H9 (cell line): ENCODE data around the gene APRT. TPM values are rescaled to one million over a fixed set of nuclear protein-coding genes. Genes with fewer than 3 reads are reported as not detected.

ENCODE experiments used
- DNase-seq: peaks from one replicate; pipeline ENCODE4 v3.0.0-alpha.2; 2017
- H2AFZ ChIP-seq: one replicate; pipeline ENCODE4 v1.6.1; 2013; ENCODE audit warnings: mild to moderate bottlenecking, low read length, control low read depth, moderate library complexity
- H2AK5ac ChIP-seq: 2 replicates; pipeline ENCODE4 v1.6.1; 2013; ENCODE audit warnings: low read length, control low read depth, mixed read lengths; ENCODE audit not compliant: insufficient read length
- H2BK120ac ChIP-seq: one replicate; pipeline ENCODE4 v1.6.1; 2013; ENCODE audit warnings: low read depth, mild to moderate bottlenecking, low read length, control low read depth, inconsistent platforms; ENCODE audit not compliant: poor library complexity, severe bottlenecking
- H2BK12ac ChIP-seq: 2 replicates; pipeline ENCODE4 v1.6.1; 2013; ENCODE audit warnings: low read length, control low read depth, mixed read lengths, low read depth; ENCODE audit not compliant: insufficient read length
- H2BK15ac ChIP-seq: 2 replicates; pipeline ENCODE4 v1.6.1; 2013; ENCODE audit warnings: low read depth, low read length, control low read depth
- H2BK20ac ChIP-seq: one replicate; pipeline ENCODE4 v1.6.1; 2013; ENCODE audit warnings: low read depth, mild to moderate bottlenecking, low read length, control low read depth, inconsistent platforms; ENCODE audit not compliant: poor library complexity, severe bottlenecking
- H2BK5ac ChIP-seq: 2 replicates; pipeline ENCODE4 v1.6.1; 2013; ENCODE audit warnings: low read length, control low read depth, mixed read lengths; ENCODE audit not compliant: insufficient read length
- H3K14ac ChIP-seq: 2 replicates; pipeline ENCODE4 v1.6.1; 2013; ENCODE audit warnings: low read length, control low read depth; ENCODE audit not compliant: insufficient read depth
- H3K18ac ChIP-seq: 2 replicates; pipeline ENCODE4 v1.6.1; 2013; ENCODE audit warnings: low read depth, mild to moderate bottlenecking, mixed read lengths, low read length, control low read depth; ENCODE audit not compliant: insufficient read length
- H3K23ac ChIP-seq: 2 replicates; pipeline ENCODE4 v1.6.1; 2013; ENCODE audit warnings: low read length, control low read depth, mixed read lengths, low read depth; ENCODE audit not compliant: insufficient read length
- H3K23me2 ChIP-seq: 2 replicates; pipeline ENCODE4 v1.6.1; 2013; ENCODE audit warnings: low read depth, mild to moderate bottlenecking, mixed read lengths, low read length, control low read depth; ENCODE audit not compliant: insufficient read length, poor library complexity, severe bottlenecking
- H3K27ac ChIP-seq: 2 replicates; pipeline ENCODE4 v1.5.1; 2013; ENCODE audit warnings: low read length, control low read depth, mixed read lengths, low read depth; ENCODE audit not compliant: insufficient read length
- H3K27me3 ChIP-seq: 2 replicates; pipeline ENCODE4 v1.6.1; 2013; ENCODE audit warnings: low read length, control low read depth, inconsistent platforms; ENCODE audit not compliant: insufficient read depth
- H3K4ac ChIP-seq: 2 replicates; pipeline ENCODE4 v1.6.1; 2013; ENCODE audit warnings: low read depth, mild to moderate bottlenecking, control low read depth, inconsistent platforms, low read length, moderate library complexity
- H3K4me1 ChIP-seq: 2 replicates; pipeline ENCODE4 v1.6.1; 2013; ENCODE audit warnings: low read length, control low read depth, inconsistent platforms; ENCODE audit not compliant: insufficient read depth
- H3K4me2 ChIP-seq: 2 replicates; pipeline ENCODE4 v1.6.1; 2013; ENCODE audit warnings: low read length, control low read depth, mixed read lengths; ENCODE audit not compliant: insufficient read length, insufficient read depth
- H3K56ac ChIP-seq: 2 replicates; pipeline ENCODE4 v1.6.1; 2013; ENCODE audit warnings: low read depth, mild to moderate bottlenecking, mixed read lengths, low read length, control low read depth; ENCODE audit not compliant: insufficient read length
- H3K79me1 ChIP-seq: 2 replicates; pipeline ENCODE4 v1.6.1; 2013; ENCODE audit warnings: low read depth, mild to moderate bottlenecking, moderate library complexity, low read length, control low read depth, inconsistent platforms; ENCODE audit not compliant: insufficient read depth, poor library complexity, severe bottlenecking
- H3K79me2 ChIP-seq: 2 replicates; pipeline ENCODE4 v1.6.1; 2013; ENCODE audit warnings: low read length, control low read depth, inconsistent platforms; ENCODE audit not compliant: insufficient read depth
- H3K9ac ChIP-seq: 2 replicates; pipeline ENCODE4 v1.6.1; 2013; ENCODE audit warnings: low read length, control low read depth, mixed read lengths; ENCODE audit not compliant: insufficient read length; ENCODE audit errors: extremely low read depth
- H3K9me3 ChIP-seq: one replicate; pipeline ENCODE4 v1.6.1; 2013; ENCODE audit warnings: low read depth, low read length, inconsistent platforms; ENCODE audit not compliant: control insufficient read depth
- H3T11ph ChIP-seq: one replicate; pipeline ENCODE4 v1.6.1; 2013; ENCODE audit warnings: mild to moderate bottlenecking, low read length, control low read depth, inconsistent platforms
- H4K20me1 ChIP-seq: one replicate; pipeline ENCODE4 v1.6.1; 2013; ENCODE audit not compliant: control insufficient read depth, insufficient read length, insufficient read depth
- H4K5ac ChIP-seq: 2 replicates; pipeline ENCODE4 v1.6.1; 2013; ENCODE audit warnings: low read depth, mild to moderate bottlenecking, mixed read lengths, low read length, control low read depth; ENCODE audit not compliant: insufficient read length
- H4K8ac ChIP-seq: replicated peaks from 2 replicates; pipeline ENCODE4 v1.6.1; 2013; ENCODE audit warnings: low read length, control low read depth, mixed read lengths, low read depth; ENCODE audit not compliant: insufficient read length
- H4K91ac ChIP-seq: 2 replicates; pipeline ENCODE4 v1.6.1; 2013; ENCODE audit warnings: low read depth, mild to moderate bottlenecking, moderate library complexity, mixed read lengths, low read length, control low read depth; ENCODE audit not compliant: insufficient read length
- H3K27ac Mint-ChIP-seq, 3 experiments: 2 replicates in 2 of 3; 3 replicates in 1 of 3; pipeline ENCODE4 v1.8.0; 2020 to 2021; ENCODE audit warnings: mixed read lengths in 3 of 3, mild to moderate bottlenecking in 1 of 3, moderate library complexity in 1 of 3
- H3K27me3 Mint-ChIP-seq: 2 replicates; pipeline ENCODE4 v1.8.0; 2021; ENCODE audit warnings: low read depth, mild to moderate bottlenecking, moderate library complexity, mixed read lengths
- H3K36me3 Mint-ChIP-seq, 3 experiments: 2 replicates in 2 of 3; 3 replicates in 1 of 3; pipeline ENCODE4 v1.8.0; 2020 to 2021; ENCODE audit warnings: low read depth in 3 of 3, mixed read lengths in 3 of 3; ENCODE audit not compliant: insufficient read depth in 1 of 3
- H3K4me1 Mint-ChIP-seq, 2 experiments: 2 replicates each; pipeline ENCODE4 v1.8.0; 2020; ENCODE audit warnings: mixed read lengths in 2 of 2
- H3K4me3 Mint-ChIP-seq, 2 experiments: 2 replicates in 1 of 2; 3 replicates in 1 of 2; pipeline ENCODE4 v1.8.0; 2020 to 2021; ENCODE audit warnings: mild to moderate bottlenecking in 2 of 2, mixed read lengths in 2 of 2, moderate library complexity in 1 of 2
- H3K9me3 Mint-ChIP-seq, 2 experiments: 2 replicates in 1 of 2; 3 replicates in 1 of 2; pipeline ENCODE4 v1.8.0; 2020; ENCODE audit warnings: mild to moderate bottlenecking in 2 of 2, mixed read lengths in 2 of 2, moderate library complexity in 1 of 2
- CTCF ChIP-seq: fragments of 200-600 bp; sonication (generic); conservative IDR thresholded peaks from 3 replicates; pipeline ENCODE4 v1.8.0; 2021; ENCODE audit warnings: antibody characterized with exemption, mild to moderate bottlenecking
- WGBS: extraction: QIAGEN DNeasy Blood & Tissue Kit; methylation state at CpG from one replicate; pipeline ENCODE4 v1.1.7; 2013; ENCODE audit warnings: missing lambda C conversion rate, low lambda C conversion rate, mixed read lengths; ENCODE audit not compliant: insufficient read length; ENCODE audit errors: extremely low coverage; 5-methylcytosine and 5-hydroxymethylcytosine counted together
- total RNA-seq: library from RNA; stranded (reverse); gene quantifications from 2 replicates; pipeline ENCODE4 v1.2.1, GENCODE V29; 2021

APRT gene
- total RNA-seq, 1 experiment from 2014 or later: 246 TPM

GRCh38 chr16:88837806-88838205, 26.1 kb upstream of the APRT start:
- H4K20me1 ChIP-seq: no peaks in the 10 kb centered on the region
- H3K18ac ChIP-seq: no peak overlapping the region
- no peak overlapping the region for H4K8ac ChIP-seq
- DNase-seq: no peak
- H3K9ac ChIP-seq: no peak overlapping the region
- H3K4ac ChIP-seq: no peak overlapping the region
- H3K4me1 ChIP-seq: no peaks in the 10 kb centered on the region
- no peak overlapping the region for H3K14ac ChIP-seq
- TF ChIP-seq CTCF: no peak
- no peaks in the 10 kb centered on the region for H3K23me2 ChIP-seq
- no CpG with 5 or more reads among the region's 20 CpGs for WGBS
- H4K5ac ChIP-seq: no peak overlapping the region
- H4K91ac ChIP-seq: no peak overlapping the region
- no peak overlapping the region for H2BK12ac ChIP-seq
- H3K79me2 ChIP-seq: no peaks in the 10 kb centered on the region
- H3K27ac ChIP-seq: no peak overlapping the region
- no peaks in the 10 kb centered on the region for H3K27me3 ChIP-seq
- Mint-ChIP-seq H3K4me1 (no peaks in the 10 kb centered on the region), H3K36me3 (peaks cover 4 to 16% (median 13%) of the 10 kb centered on the region in 3 experiments; a peak in 6 of 7 replicates), H3K27ac (no peak overlapping the region), H3K27me3 (no peaks in the 10 kb centered on the region), H3K4me3 (no peak overlapping the region), H3K9me3 (no peaks in the 10 kb centered on the region)
- H2BK5ac ChIP-seq: no peak overlapping the region
- no peak overlapping the region for H2AFZ ChIP-seq
- H2AK5ac ChIP-seq: no peak overlapping the region
- H3K79me1 ChIP-seq: no peaks in the 10 kb centered on the region
- H2BK120ac ChIP-seq: no peak overlapping the region
- no peak overlapping the region for H3K23ac ChIP-seq
- H2BK15ac ChIP-seq: no peak overlapping the region
- no peak overlapping the region for H3T11ph ChIP-seq
- H3K9me3 ChIP-seq: no peaks in the 10 kb centered on the region
- H3K56ac ChIP-seq: no peak overlapping the region
- no peak overlapping the region for H3K4me2 ChIP-seq
- no peak overlapping the region for H2BK20ac ChIP-seq
